HepG2 (cell line): ENCODE measurements around the gene METTL23. TPM values are rescaled to one million over a fixed set of nuclear protein-coding genes. Genes with fewer than 3 reads are reported as not detected.

Experiments
- CBX5 ChIP-seq: sonication (generic); formaldehyde crosslinking; IDR thresholded peaks from 2 replicates; pipeline ENCODE4 v1.4.0; 2020; ENCODE audit warnings: missing genetic modification reagents, borderline replicate concordance
- EP300 ChIP-seq, 3 experiments: sonication (generic) in 1 of 3; formaldehyde crosslinking in 1 of 3; IDR thresholded peaks; 2 replicates each; pipeline versions ENCODE4 v1.5.1 to v1.6.1; 2011 to 2020; ENCODE audit warnings: low read depth in 2 of 3, low read length in 2 of 3, borderline replicate concordance in 1 of 3, improper control_type of control experiment in 1 of 3, mild to moderate bottlenecking in 1 of 3, missing genetic modification reagents in 1 of 3, moderate library complexity in 1 of 3
- GATAD1 ChIP-seq: IDR thresholded peaks from 2 replicates; pipeline ENCODE4 v1.6.1; 2016; ENCODE audit warnings: missing genetic modification reagents, missing compliant biosample characterization
- NAIF1 ChIP-seq: sonication (generic); formaldehyde crosslinking; IDR thresholded peaks from 2 replicates; pipeline ENCODE4 v1.5.0; 2020; ENCODE audit warnings: mild to moderate bottlenecking, missing genetic modification reagents, borderline replicate concordance
- NCOA2 ChIP-seq: sonication (generic); formaldehyde crosslinking; IDR thresholded peaks from 2 replicates; pipeline ENCODE4 v1.8.0; 2022; ENCODE audit warnings: inconsistent platforms
- SP1 ChIP-seq, 2 experiments: fragments of 450-650 bp in 1 of 2; sonication (generic) in 1 of 2; formaldehyde crosslinking in 1 of 2; IDR thresholded peaks; 2 replicates each; pipeline versions ENCODE4 v1.4.0 to v1.6.1; 2016 to 2020; ENCODE audit warnings: missing genetic modification reagents in 1 of 2
- TAF1 ChIP-seq: sonication (generic); formaldehyde crosslinking; IDR thresholded peaks from 2 replicates; pipeline ENCODE4 v1.4.0; 2020; ENCODE audit warnings: missing genetic modification reagents
- TMF1 ChIP-seq: sonication (generic); formaldehyde crosslinking; IDR thresholded peaks from 2 replicates; pipeline ENCODE4 v1.8.1; 2022; ENCODE audit warnings: low read depth, missing genetic modification reagents
- TOPORS ChIP-seq: sonication (generic); formaldehyde crosslinking; IDR thresholded peaks from 2 replicates; pipeline ENCODE4 v1.8.0; 2023; ENCODE audit warnings: mild to moderate bottlenecking, missing genetic modification reagents
- ZNF225 ChIP-seq: sonication (generic); formaldehyde crosslinking; IDR thresholded peaks from 2 replicates; pipeline ENCODE4 v1.4.0; 2020; ENCODE audit warnings: mild to moderate bottlenecking, missing genetic modification reagents
- ZNF343 ChIP-seq: sonication (generic); formaldehyde crosslinking; IDR thresholded peaks from 2 replicates; pipeline ENCODE4 v1.4.0; 2020; ENCODE audit warnings: mild to moderate bottlenecking, missing genetic modification reagents
- ZNF350 ChIP-seq: sonication (generic); formaldehyde crosslinking; IDR thresholded peaks from 2 replicates; pipeline ENCODE4 v1.4.0; 2020; ENCODE audit warnings: mild to moderate bottlenecking, low read depth, missing genetic modification reagents, borderline replicate concordance
- ZNF562 ChIP-seq: sonication (generic); formaldehyde crosslinking; IDR thresholded peaks from 2 replicates; pipeline ENCODE4 v1.8.0; 2022; ENCODE audit warnings: missing genetic modification reagents, borderline replicate concordance
- ZNF891 ChIP-seq: sonication (generic); formaldehyde crosslinking; IDR thresholded peaks from 2 replicates; pipeline ENCODE4 v1.5.0; 2020; ENCODE audit warnings: mild to moderate bottlenecking, missing genetic modification reagents
- polyA plus RNA-seq, 8 experiments: library from polyadenylated mRNA; depleted of rRNA in 3 of 8; stranded (reverse) in 7 of 8; unstranded in 1 of 8; fragments of >200 nt; fragmentation: Illumina TruSeq in 4 of 8; extraction: Trizol in 4 of 8; gene quantifications; 2 replicates each; pipeline versions ENCODE4 v1.2.1 to v1.2.3, GENCODE V29; 2011 to 2016; ENCODE audit warnings: low read depth in 4 of 8, missing spikeins in 1 of 8, mixed read lengths in 1 of 8; ENCODE audit not compliant: insufficient read depth in 1 of 8
- total RNA-seq, 5 experiments: library from RNA; depleted of rRNA; stranded (reverse); fragments of >200 nt; fragmentation: Illumina TruSeq; extraction: Trizol; gene quantifications; 2 replicates each; pipeline ENCODE4 v1.2.3, GENCODE V29; 2016; ENCODE audit warnings: low read depth in 1 of 5
- TF ChIP-seq, protein P1 (sequence below): sonication (generic); formaldehyde crosslinking; IDR thresholded peaks from 2 replicates; pipeline ENCODE4 v1.5.0; 2020; ENCODE audit warnings: mild to moderate bottlenecking, missing genetic modification reagents, moderate library complexity
- TF ChIP-seq, protein P2 (sequence below): sonication (generic); formaldehyde crosslinking; IDR thresholded peaks from 2 replicates; pipeline ENCODE4 v1.4.0; 2020; ENCODE audit warnings: missing genetic modification reagents, borderline replicate concordance
- TF ChIP-seq, protein P3 (sequence below): sonication (generic); formaldehyde crosslinking; IDR thresholded peaks from 2 replicates; pipeline ENCODE4 v1.9.0; 2021; ENCODE audit warnings: missing genetic modification reagents, borderline replicate concordance
- TF ChIP-seq, protein P4 (sequence below), 2 experiments: sonication (generic) in 1 of 2; formaldehyde crosslinking in 1 of 2; IDR thresholded peaks; 2 replicates each; pipeline versions ENCODE4 v1.5.1 to v1.6.1; 2011 to 2020; ENCODE audit warnings: borderline replicate concordance in 1 of 2, low read depth in 1 of 2, low read length in 1 of 2, mild to moderate bottlenecking in 1 of 2, missing genetic modification reagents in 1 of 2, moderate library complexity in 1 of 2

METTL23 gene
- total and polyA plus RNA-seq, 2 of the 13 experiments (the other 11 are each of a cell fraction or from before 2014, with no cell fraction given) = 39.9 to 104 TPM

DNA sequence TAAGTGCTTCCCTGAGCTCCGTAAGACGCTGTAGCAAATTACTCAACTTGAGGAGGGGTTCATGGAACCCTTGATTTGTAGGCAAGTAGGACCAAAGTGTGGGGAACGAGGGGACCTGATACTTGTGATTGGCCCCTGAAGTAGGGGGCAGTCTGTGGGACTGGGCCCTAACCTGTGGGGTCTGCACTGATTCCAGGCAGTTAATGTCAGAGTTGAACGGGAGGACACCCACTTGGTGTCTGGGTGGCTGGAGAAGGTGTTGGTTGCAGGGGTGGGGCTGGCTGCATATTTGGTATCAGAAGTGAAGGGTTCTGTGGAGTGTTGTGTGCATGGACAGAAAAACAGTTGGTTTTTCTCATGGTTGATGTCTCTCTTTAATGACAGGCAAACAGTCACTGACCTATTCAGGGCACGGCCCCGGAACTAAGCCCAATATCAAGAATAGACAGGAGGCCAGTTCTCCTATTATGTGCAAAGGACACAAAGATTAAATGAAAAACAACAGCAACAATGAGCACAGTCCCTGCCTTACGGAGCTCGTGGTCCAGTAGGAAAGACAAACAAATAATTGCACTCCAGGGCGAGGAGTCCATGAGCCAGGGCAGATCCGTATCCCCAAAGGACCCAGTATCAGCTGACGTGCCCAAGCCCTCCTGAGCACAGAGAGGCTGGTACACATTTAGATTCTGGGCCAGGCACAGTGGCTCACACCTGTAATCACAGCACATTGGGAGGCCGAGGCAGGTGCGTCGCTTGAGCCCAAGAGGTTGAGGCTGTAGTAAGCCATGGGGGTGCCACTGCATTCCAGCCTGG, 35.1 kb upstream of the METTL23 start (continued):
- TF ChIP-seq, protein P1, sequence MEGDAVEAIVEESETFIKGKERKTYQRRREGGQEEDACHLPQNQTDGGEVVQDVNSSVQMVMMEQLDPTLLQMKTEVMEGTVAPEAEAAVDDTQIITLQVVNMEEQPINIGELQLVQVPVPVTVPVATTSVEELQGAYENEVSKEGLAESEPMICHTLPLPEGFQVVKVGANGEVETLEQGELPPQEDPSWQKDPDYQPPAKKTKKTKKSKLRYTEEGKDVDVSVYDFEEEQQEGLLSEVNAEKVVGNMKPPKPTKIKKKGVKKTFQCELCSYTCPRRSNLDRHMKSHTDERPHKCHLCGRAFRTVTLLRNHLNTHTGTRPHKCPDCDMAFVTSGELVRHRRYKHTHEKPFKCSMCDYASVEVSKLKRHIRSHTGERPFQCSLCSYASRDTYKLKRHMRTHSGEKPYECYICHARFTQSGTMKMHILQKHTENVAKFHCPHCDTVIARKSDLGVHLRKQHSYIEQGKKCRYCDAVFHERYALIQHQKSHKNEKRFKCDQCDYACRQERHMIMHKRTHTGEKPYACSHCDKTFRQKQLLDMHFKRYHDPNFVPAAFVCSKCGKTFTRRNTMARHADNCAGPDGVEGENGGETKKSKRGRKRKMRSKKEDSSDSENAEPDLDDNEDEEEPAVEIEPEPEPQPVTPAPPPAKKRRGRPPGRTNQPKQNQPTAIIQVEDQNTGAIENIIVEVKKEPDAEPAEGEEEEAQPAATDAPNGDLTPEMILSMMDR (CRISPR knock-in tag) = no peak
- TF ChIP-seq ZNF225 (CRISPR knock-in tag) (no peak), ZNF891 (CRISPR knock-in tag) (no peak), TAF1 (CRISPR knock-in tag) (no peak), SP1 (IDR thresholded peaks at IDR 0.05) (no peak), SP1 (CRISPR knock-in tag; IDR thresholded peaks at IDR 0.05) (no peak), TOPORS (no peak), TMF1 (CRISPR knock-in tag) (no peak), GATAD1 (CRISPR knock-in tag) (no peak), NAIF1 (CRISPR knock-in tag) (no peak), EP300 (IDR thresholded peaks at IDR 0.05; ENCODE audit: low read depth in 2 of 2, low read length in 2 of 2) (peak in 1 of 2 experiments; percentile 56; a peak in 1 of 4 replicates), EP300 (CRISPR knock-in tag; IDR thresholded peaks at IDR 0.05; ENCODE audit: borderline replicate concordance) (0 out of 2 replicates have a peak, but pooled peaks have one; percentile 9), ZNF350 (CRISPR knock-in tag) (peak; percentile 70), ZNF562 (CRISPR knock-in tag) (no peak), CBX5 (CRISPR knock-in tag) (no peak), ZNF343 (CRISPR knock-in tag) (no peak), NCOA2 (CRISPR knock-in tag) (peak; percentile 74)
- TF ChIP-seq, protein P2, sequence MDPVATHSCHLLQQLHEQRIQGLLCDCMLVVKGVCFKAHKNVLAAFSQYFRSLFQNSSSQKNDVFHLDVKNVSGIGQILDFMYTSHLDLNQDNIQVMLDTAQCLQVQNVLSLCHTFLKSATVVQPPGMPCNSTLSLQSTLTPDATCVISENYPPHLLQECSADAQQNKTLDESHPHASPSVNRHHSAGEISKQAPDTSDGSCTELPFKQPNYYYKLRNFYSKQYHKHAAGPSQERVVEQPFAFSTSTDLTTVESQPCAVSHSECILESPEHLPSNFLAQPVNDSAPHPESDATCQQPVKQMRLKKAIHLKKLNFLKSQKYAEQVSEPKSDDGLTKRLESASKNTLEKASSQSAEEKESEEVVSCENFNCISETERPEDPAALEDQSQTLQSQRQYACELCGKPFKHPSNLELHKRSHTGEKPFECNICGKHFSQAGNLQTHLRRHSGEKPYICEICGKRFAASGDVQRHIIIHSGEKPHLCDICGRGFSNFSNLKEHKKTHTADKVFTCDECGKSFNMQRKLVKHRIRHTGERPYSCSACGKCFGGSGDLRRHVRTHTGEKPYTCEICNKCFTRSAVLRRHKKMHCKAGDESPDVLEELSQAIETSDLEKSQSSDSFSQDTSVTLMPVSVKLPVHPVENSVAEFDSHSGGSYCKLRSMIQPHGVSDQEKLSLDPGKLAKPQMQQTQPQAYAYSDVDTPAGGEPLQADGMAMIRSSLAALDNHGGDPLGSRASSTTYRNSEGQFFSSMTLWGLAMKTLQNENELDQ (CRISPR knock-in tag) = no peak
- TF ChIP-seq, protein P3, sequence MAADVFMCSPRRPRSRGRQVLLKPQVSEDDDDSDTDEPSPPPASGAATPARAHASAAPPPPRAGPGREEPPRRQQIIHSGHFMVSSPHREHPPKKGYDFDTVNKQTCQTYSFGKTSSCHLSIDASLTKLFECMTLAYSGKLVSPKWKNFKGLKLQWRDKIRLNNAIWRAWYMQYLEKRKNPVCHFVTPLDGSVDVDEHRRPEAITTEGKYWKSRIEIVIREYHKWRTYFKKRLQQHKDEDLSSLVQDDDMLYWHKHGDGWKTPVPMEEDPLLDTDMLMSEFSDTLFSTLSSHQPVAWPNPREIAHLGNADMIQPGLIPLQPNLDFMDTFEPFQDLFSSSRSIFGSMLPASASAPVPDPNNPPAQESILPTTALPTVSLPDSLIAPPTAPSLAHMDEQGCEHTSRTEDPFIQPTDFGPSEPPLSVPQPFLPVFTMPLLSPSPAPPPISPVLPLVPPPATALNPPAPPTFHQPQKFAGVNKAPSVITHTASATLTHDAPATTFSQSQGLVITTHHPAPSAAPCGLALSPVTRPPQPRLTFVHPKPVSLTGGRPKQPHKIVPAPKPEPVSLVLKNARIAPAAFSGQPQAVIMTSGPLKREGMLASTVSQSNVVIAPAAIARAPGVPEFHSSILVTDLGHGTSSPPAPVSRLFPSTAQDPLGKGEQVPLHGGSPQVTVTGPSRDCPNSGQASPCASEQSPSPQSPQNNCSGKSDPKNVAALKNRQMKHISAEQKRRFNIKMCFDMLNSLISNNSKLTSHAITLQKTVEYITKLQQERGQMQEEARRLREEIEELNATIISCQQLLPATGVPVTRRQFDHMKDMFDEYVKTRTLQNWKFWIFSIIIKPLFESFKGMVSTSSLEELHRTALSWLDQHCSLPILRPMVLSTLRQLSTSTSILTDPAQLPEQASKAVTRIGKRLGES = no peak
- TF ChIP-seq, protein P4, sequence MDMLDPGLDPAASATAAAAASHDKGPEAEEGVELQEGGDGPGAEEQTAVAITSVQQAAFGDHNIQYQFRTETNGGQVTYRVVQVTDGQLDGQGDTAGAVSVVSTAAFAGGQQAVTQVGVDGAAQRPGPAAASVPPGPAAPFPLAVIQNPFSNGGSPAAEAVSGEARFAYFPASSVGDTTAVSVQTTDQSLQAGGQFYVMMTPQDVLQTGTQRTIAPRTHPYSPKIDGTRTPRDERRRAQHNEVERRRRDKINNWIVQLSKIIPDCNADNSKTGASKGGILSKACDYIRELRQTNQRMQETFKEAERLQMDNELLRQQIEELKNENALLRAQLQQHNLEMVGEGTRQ (IDR thresholded peaks at IDR 0.05; ENCODE audit: low read depth, low read length) = no peak
- TF ChIP-seq, protein P4 (CRISPR knock-in tag; IDR thresholded peaks at IDR 0.05; ENCODE audit: borderline replicate concordance) = peak; percentile 47; the same call in 1 of the 2 replicates
